Body of pancreas (tissue), 4 donors: Measurements from ENCODE around the gene SYT2.

Source experiments
- POLR2A ChIP-seq, 3 donors: fragments of 450-650 bp; IDR thresholded peaks; one replicate each; pipeline ENCODE4 v1.6.1; 2016; ENCODE audit warnings: antibody characterized with exemption in 3 of 3, mild to moderate bottlenecking in 2 of 3
- TF ChIP-seq, protein P1 (sequence below), 7 experiments: fragments of 450-650 bp in 4 of 7; fragments of 200-600 bp in 3 of 7; sonication (generic) in 3 of 7; IDR thresholded peaks; one replicate each; pipeline ENCODE4 v1.5.1; 2016 to 2019; ENCODE audit warnings: antibody characterized with exemption in 7 of 7

DNA sequence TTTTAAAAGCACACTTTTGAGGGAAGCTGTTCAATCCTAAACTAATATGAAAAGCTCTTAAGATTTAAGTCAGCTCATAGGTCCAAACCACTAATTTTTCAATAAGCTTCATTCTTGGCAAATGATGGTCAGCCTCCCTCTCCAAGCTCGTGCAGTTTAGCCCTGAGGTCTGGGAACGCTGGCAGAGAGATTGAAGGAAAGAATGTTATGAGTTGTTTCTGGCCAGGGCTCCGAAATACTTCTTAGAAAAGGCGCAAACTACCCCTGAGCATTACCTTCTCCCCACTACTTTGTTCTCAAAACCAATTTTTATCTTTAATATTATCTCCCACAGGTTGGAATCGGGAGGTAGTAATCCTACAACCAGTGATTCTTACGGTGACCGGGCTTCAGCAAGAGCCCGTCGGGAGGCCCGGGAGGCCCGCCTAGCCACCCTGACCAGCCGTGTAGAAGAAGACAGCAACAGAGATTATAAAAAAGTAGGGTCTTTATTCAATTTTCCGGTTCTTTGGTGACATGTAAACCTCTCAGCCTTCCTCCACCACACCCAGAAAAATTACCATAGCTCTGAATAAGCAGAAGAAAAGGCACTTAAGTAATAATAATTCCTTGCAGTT is 147.7 kb downstream of the SYT2 start:
- TF ChIP-seq, protein P1, sequence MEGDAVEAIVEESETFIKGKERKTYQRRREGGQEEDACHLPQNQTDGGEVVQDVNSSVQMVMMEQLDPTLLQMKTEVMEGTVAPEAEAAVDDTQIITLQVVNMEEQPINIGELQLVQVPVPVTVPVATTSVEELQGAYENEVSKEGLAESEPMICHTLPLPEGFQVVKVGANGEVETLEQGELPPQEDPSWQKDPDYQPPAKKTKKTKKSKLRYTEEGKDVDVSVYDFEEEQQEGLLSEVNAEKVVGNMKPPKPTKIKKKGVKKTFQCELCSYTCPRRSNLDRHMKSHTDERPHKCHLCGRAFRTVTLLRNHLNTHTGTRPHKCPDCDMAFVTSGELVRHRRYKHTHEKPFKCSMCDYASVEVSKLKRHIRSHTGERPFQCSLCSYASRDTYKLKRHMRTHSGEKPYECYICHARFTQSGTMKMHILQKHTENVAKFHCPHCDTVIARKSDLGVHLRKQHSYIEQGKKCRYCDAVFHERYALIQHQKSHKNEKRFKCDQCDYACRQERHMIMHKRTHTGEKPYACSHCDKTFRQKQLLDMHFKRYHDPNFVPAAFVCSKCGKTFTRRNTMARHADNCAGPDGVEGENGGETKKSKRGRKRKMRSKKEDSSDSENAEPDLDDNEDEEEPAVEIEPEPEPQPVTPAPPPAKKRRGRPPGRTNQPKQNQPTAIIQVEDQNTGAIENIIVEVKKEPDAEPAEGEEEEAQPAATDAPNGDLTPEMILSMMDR (IDR thresholded peaks at IDR 0.05), result no peak
- no peak for TF ChIP-seq POLR2A (IDR thresholded peaks at IDR 0.05)
